Astrocyte (in vitro differentiated cells and primary cell): Measurements from ENCODE around the gene VPS37D.

ENCODE experiments used
- EZH2 ChIP-seq: IDR thresholded peaks from 2 replicates; pipeline ENCODE4 v1.6.1; 2012; ENCODE audit warnings: mild to moderate bottlenecking, low read length, inconsistent platforms; ENCODE audit not compliant: insufficient read depth
- TF ChIP-seq, protein P1 (sequence below): IDR thresholded peaks from 2 replicates; pipeline ENCODE4 v1.5.1; 2011; ENCODE audit warnings: low read depth, mild to moderate bottlenecking, inconsistent platforms, low read length, moderate library complexity; ENCODE audit not compliant: insufficient read depth

DNA sequence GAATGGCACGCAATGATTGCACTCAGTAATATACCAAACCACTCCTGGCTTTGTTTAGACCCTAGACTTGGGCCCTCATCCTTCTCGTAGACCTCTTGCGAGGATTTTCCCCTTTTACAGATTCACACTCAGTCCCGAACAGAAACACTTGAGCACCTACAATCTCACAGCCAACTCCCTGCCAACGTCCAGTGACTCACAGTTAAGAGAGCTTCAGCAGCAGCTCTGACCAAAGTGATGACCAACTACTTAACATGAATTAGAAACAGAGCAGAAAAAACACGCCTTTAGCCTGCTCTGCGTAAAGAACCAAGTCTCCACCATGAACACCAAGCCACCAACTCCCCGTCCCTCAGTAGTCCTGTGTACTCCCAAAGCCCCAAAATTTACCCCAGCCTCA, 13.4 kb downstream of the VPS37D start:
- TF ChIP-seq, protein P1, sequence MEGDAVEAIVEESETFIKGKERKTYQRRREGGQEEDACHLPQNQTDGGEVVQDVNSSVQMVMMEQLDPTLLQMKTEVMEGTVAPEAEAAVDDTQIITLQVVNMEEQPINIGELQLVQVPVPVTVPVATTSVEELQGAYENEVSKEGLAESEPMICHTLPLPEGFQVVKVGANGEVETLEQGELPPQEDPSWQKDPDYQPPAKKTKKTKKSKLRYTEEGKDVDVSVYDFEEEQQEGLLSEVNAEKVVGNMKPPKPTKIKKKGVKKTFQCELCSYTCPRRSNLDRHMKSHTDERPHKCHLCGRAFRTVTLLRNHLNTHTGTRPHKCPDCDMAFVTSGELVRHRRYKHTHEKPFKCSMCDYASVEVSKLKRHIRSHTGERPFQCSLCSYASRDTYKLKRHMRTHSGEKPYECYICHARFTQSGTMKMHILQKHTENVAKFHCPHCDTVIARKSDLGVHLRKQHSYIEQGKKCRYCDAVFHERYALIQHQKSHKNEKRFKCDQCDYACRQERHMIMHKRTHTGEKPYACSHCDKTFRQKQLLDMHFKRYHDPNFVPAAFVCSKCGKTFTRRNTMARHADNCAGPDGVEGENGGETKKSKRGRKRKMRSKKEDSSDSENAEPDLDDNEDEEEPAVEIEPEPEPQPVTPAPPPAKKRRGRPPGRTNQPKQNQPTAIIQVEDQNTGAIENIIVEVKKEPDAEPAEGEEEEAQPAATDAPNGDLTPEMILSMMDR = no peak
- TF ChIP-seq EZH2 = no peak
